PC-9 (cell line): ENCODE results near the gene MYO1F. TPM values are rescaled to one million over a fixed set of nuclear protein-coding genes. Genes with fewer than 3 reads are reported as not detected.

Experiments used
- BruUV-seq: library from RNA; stranded (reverse); fragments of 400-500 nt; replicated peaks from 2 replicates; lab custom pipeline; 2021; lab: Mats Ljungman, UMichigan
- CTCF ChIA-PET: fragments of 300-600 bp; sonication (Branson Sonifier 250); formaldehyde crosslinking; loops from one replicate; lab custom pipeline; 2022; ENCODE audit warnings: antibody characterized with exemption; lab: Charles Lee
- POLR2A ChIA-PET: fragments of 300-600 bp; sonication (Branson Sonifier 250); formaldehyde crosslinking; loops from one replicate; lab custom pipeline; 2022; ENCODE audit warnings: antibody characterized with exemption; ENCODE audit not compliant: unreplicated experiment; lab: Charles Lee
- DNase-seq, 2 experiments: peaks; one replicate each; pipeline versions ENCODE4 v3.0.0 to v3.0.0-alpha.2; 2015 to 2022; ENCODE audit warnings: mixed read lengths in 1 of 2
- H2AFZ ChIP-seq: fragments of 200-600 bp; sonication (generic); 2 replicates; pipeline ENCODE4 v1.8.1; 2017; ENCODE audit warnings: antibody characterized with exemption
- H3F3A ChIP-seq: fragments of 200-600 bp; sonication (generic); 2 replicates; pipeline ENCODE4 v1.8.1; 2017; ENCODE audit warnings: antibody characterized with exemption, mild to moderate bottlenecking, low read depth; ENCODE audit not compliant: insufficient read depth
- H3K27ac ChIP-seq: fragments of 200-600 bp; sonication (generic); 2 replicates; pipeline ENCODE4 v1.6.1; 2016; ENCODE audit warnings: mixed run types
- H3K27me3 ChIP-seq: fragments of 200-600 bp; sonication (generic); 2 replicates; pipeline ENCODE4 v1.6.1; 2016; ENCODE audit warnings: low read depth, mixed run types; ENCODE audit not compliant: insufficient read depth
- H3K36me3 ChIP-seq: fragments of 200-600 bp; sonication (generic); 2 replicates; pipeline ENCODE4 v1.6.1; 2016; ENCODE audit warnings: low read depth, mixed run types
- H3K4me1 ChIP-seq: fragments of 200-600 bp; sonication (generic); replicated peaks from 2 replicates; pipeline ENCODE4 v1.6.1; 2016; ENCODE audit warnings: mixed run types; ENCODE audit not compliant: insufficient read depth
- H3K4me2 ChIP-seq: fragments of 200-600 bp; sonication (generic); 2 replicates; pipeline ENCODE4 v1.6.1; 2017; ENCODE audit warnings: mixed run types
- H3K4me3 ChIP-seq: fragments of 200-600 bp; sonication (generic); 2 replicates; pipeline ENCODE4 v1.6.1; 2016; ENCODE audit warnings: mixed run types
- H3K79me2 ChIP-seq: fragments of 200-600 bp; sonication (generic); 2 replicates; pipeline ENCODE4 v1.6.1; 2017; ENCODE audit warnings: low read depth, mixed run types
- H3K9me2 ChIP-seq: fragments of 200-600 bp; sonication (generic); 2 replicates; pipeline ENCODE4 v1.8.1; 2017; ENCODE audit warnings: mild to moderate bottlenecking; ENCODE audit not compliant: insufficient read depth
- H3K9me3 ChIP-seq: fragments of 200-600 bp; sonication (generic); 2 replicates; pipeline ENCODE4 v1.8.1; 2016; ENCODE audit warnings: low read depth; ENCODE audit not compliant: insufficient read depth
- H4K20me1 ChIP-seq: fragments of 200-600 bp; sonication (generic); 2 replicates; pipeline ENCODE4 v1.8.1; 2017; ENCODE audit not compliant: insufficient read depth
- CTCF ChIP-seq: fragments of 200-600 bp; sonication (generic); conservative IDR thresholded peaks from 2 replicates; pipeline ENCODE4 v1.6.1; 2017; ENCODE audit warnings: mixed run types, antibody characterized with exemption, mild to moderate bottlenecking, moderate library complexity
- EZH2 ChIP-seq: fragments of 200-600 bp; sonication (generic); IDR thresholded peaks from 2 replicates; pipeline ENCODE4 v1.8.0; 2017; ENCODE audit warnings: antibody characterized with exemption, low read depth
- intact Hi-C: fragments of 100-400 bp; cut with micrococcal nuclease; formaldehyde crosslinking; loops from one replicate; pipeline ENCODE4 v1.10.0; 2022; ENCODE audit not compliant: unreplicated experiment
- total RNA-seq: library from RNA; stranded (reverse); gene quantifications from 2 replicates; pipeline ENCODE4 v1.2.3, GENCODE V29; 2021

MYO1F gene
- total RNA-seq, 1 experiment from 2014 or later, result 1.3 TPM

GRCh38 chr19:8498295-8498694 is 78.9 kb downstream of the MYO1F start:
- no peak for DNase-seq
- BruUV-seq, result no TSS peak

GRCh38 chr19:8494158-8494557 is 83.1 kb downstream of the MYO1F start:
- H4K20me1 ChIP-seq, result peaks cover 7% of the 10 kb centered on the region; the same call in 1 of the 2 replicates
- no peaks in the 10 kb centered on the region for H3K36me3 ChIP-seq
- TF ChIP-seq CTCF (no peak), EZH2 (no peak)
- H3K9me2 ChIP-seq, result no peaks in the 10 kb centered on the region
- H3K9me3 ChIP-seq, result no peaks in the 10 kb centered on the region
- H3K27me3 ChIP-seq, result no peaks in the 10 kb centered on the region
- H3K4me2 ChIP-seq, result no peak overlapping the region
- DNase-seq, result no peak
- H3K79me2 ChIP-seq, result no peaks in the 10 kb centered on the region
- ChIA-PET CTCF (interaction anchor here (0.6 kb wide), 2 partner anchors 11 to 38 kb away, joined by 3 read pairs; no protein-coding TSS in a partner anchor), POLR2A (no interaction called here)
- intact Hi-C loops, result no loop called here
- no peaks in the 10 kb centered on the region for H3K4me1 ChIP-seq
- BruUV-seq, result no TSS peak
- H3K4me3 ChIP-seq, result no peak overlapping the region
- H2AFZ ChIP-seq, result no peak overlapping the region
- H3K27ac ChIP-seq, result no peak overlapping the region
- peaks cover 7% of the 10 kb centered on the region; the same call in 1 of the 2 replicates for H3F3A ChIP-seq

More at GRCh38 chr19:8498295-8498694, 78.9 kb downstream of the MYO1F start:
- ChIA-PET POLR2A (no interaction called here), CTCF (interaction anchor here (0.7 kb wide), 1 partner anchor 520 kb away, joined by 3 read pairs; no protein-coding TSS in a partner anchor)
- Histone ChIP-seq H2AFZ (no peak overlapping the region), H3K4me2 (no peak overlapping the region), H4K20me1 (no peaks in the 10 kb centered on the region), H3K27me3 (peaks cover 7% of the 10 kb centered on the region; the same call in 1 of the 2 replicates), H3K9me3 (no peaks in the 10 kb centered on the region), H3K9me2 (no peaks in the 10 kb centered on the region), H3K36me3 (no peaks in the 10 kb centered on the region), H3F3A (no peaks in the 10 kb centered on the region), H3K79me2 (no peaks in the 10 kb centered on the region), H3K27ac (no peak overlapping the region), H3K4me3 (no peak overlapping the region), H3K4me1 (no peaks in the 10 kb centered on the region)
- no peak for TF ChIP-seq EZH2
- no peak for TF ChIP-seq CTCF
- intact Hi-C loops, result no loop called here

- BruUV-seq, result no TSS peak
- no peak overlapping the region for H3K27ac ChIP-seq
- no peaks in the 10 kb centered on the region for H3K79me2 ChIP-seq
- intact Hi-C loops, result no loop called here
- H3F3A ChIP-seq, result peaks cover 29% of the 10 kb centered on the region; the same call in 1 of the 2 replicates
- H3K4me3 ChIP-seq, result no peak overlapping the region
- CTCF ChIA-PET, result no interaction called here
- H3K36me3 ChIP-seq, result no peaks in the 10 kb centered on the region
- H3K9me2 ChIP-seq, result no peaks in the 10 kb centered on the region
- POLR2A ChIA-PET, result no interaction called here
- no peaks in the 10 kb centered on the region for H3K9me3 ChIP-seq
- no peaks in the 10 kb centered on the region for H3K27me3 ChIP-seq
- H3K4me2 ChIP-seq, result no peak overlapping the region
- no peaks in the 10 kb centered on the region for H3K4me1 ChIP-seq
- TF ChIP-seq CTCF (no peak), EZH2 (no peak)
- no peak for DNase-seq
- no peak overlapping the region for H2AFZ ChIP-seq
- peaks cover 26% of the 10 kb centered on the region for H4K20me1 ChIP-seq
Measured at GRCh38 chr19:8491574-8491973, 85.7 kb downstream of the MYO1F start.
